Kasumi-1 (cell line): ENCODE results near the gene KCNJ16.

Experiments used
- DNase-seq, 2 experiments: peaks; one replicate each; lab custom pipeline; 2025; lab: John Stamatoyannopoulos, UW

Gene KCNJ16

DNA sequence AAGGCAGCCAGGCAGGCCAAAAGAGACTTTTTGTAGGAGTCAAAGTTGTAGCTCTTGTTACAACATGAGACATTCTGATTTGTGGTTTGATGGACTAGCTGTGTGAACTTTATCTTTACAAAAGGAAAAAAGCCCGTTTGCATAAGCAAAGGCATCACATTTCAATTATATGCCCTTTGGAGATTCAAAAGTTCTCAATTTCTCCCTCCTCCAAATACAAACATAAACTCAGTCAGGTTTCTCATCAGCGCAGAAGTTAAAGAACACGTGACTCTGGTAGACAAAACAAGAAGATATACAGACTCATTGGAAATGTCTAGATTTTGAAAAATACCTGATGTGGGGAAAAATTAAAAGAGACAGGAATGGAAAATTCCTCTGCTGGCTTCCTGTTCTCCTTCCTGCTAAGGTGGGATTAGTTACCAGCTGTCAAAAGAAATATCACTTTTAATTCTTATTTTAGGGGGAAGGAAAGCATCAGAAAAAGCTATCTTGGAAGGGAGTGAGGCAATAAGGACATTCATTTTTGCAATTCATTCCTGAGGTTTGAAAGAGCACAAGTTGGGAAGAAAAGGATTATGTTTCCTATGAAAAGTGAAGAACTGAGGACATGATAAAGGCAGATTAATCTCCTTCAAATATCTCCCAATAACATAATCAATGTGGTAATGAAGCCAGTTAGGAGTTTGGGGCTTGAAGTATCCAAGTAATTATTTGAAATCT lies 4.6 kb upstream of the KCNJ16 start:
- no peak for DNase-seq

DNA sequence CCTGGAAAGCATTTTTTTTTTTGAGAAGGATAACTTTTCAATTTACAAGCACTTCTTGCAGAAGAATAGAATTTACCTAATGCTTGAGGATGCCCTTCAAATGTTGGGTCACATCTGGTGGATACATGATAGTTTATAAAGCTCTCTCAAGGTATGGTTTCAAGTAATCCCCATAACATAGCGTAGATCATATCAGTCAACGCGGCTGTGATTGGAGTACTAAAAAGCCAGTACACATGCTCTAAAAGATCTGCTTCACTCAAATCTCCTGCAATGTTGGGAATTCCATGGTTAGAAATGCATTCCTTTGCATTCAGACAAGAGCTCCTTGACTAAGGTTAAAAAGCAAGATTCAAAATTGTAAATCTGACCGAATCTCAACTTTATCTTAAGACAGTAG lies 3.9 kb upstream of the KCNJ16 start:
- DNase-seq: no peak

DNA sequence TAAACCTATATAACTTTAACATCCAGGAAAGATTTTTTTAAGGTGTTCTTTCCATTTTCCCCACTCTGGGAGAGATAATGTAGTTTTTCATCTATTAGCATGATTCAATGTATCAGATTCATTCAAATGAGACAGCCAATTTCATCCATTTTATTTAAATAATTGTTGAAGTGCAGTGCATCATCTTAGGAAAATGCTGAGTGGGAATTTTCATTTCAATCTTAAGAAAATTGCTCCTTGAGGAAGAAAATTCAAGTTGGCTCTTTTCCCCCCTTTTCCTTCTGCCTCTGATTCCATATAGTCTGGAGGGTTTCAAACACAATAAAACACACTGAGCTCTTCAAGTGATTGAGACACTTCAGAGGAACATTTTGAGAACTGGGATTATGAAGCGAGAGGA lies 3.4 kb upstream of the KCNJ16 start:
- DNase-seq: no peak

- DNase-seq: no peak
These were observed 2.3 kb upstream of the KCNJ16 start for GRCh38 chr17:70072546-70073309.

GRCh38 chr17:70073310-70073709 lies 1.7 kb upstream of the KCNJ16 start:
- no peak for DNase-seq

GRCh38 chr17:70073799-70074198 lies 1.2 kb upstream of the KCNJ16 start:
- DNase-seq: no peak

- no peak for DNase-seq
These were observed 692 bp upstream of the KCNJ16 start for GRCh38 chr17:70074236-70074830.

- no peak for DNase-seq
These were observed 1.2 kb downstream of the KCNJ16 start for GRCh38 chr17:70076189-70076588.

DNA sequence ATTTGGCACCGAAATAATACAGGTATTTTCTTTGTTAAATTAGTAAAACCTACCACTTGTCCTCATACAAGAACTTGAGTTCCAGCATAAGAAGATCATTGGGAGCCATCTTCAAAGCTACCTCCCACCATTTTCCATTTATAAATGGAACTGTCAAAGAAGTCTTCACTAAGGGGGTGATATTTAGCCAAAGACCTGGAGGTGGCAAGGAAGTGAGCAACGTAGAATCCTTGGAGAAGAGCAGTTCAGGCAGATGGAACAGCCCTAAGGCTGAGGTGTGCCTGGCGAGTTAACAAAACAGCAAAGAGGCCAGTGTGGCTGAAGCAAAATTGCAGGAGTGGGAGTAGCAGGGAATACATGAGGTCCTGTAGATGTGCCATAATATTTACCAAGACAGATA lies 1.8 kb downstream of the KCNJ16 start:
- no peak for DNase-seq

GRCh38 chr17:70078549-70078948 lies 3.5 kb downstream of the KCNJ16 start:
- DNase-seq: no peak

DNA sequence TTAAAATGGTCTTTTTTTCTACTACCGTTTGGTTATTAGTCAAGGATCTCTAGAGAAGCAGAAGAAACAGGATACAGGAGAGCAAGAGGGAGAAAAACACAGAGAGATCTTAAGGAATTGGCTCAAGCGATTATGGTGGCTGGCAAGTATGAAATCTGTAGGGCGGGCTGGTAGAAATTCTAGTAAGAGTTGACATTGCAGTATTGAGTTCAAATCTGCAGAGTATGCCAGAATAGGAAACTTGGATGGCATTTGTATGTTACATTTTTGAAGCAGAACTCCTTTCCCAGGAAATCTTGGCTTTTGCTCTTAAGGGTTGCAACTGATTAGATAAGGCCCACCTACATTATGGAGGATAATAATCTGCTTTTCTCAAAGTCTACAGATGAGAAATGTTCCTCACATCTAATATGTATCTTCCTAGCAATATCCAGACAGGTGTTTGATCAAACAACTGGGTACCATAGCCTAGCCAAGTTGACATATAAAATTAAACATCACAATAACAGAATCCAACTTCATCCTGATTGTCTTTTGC lies 4.0 kb downstream of the KCNJ16 start:
- no peak for DNase-seq

- DNase-seq: no peak
These were observed 5.7 kb downstream of the KCNJ16 start for GRCh38 chr17:70080541-70081347.

- DNase-seq: no peak
These were observed 6.9 kb downstream of the KCNJ16 start for GRCh38 chr17:70081885-70082284.

- DNase-seq: no peak
These were observed 9.5 kb downstream of the KCNJ16 start for GRCh38 chr17:70084476-70084875.

GRCh38 chr17:70086516-70086915 lies 11.5 kb downstream of the KCNJ16 start:
- no peak for DNase-seq

DNA sequence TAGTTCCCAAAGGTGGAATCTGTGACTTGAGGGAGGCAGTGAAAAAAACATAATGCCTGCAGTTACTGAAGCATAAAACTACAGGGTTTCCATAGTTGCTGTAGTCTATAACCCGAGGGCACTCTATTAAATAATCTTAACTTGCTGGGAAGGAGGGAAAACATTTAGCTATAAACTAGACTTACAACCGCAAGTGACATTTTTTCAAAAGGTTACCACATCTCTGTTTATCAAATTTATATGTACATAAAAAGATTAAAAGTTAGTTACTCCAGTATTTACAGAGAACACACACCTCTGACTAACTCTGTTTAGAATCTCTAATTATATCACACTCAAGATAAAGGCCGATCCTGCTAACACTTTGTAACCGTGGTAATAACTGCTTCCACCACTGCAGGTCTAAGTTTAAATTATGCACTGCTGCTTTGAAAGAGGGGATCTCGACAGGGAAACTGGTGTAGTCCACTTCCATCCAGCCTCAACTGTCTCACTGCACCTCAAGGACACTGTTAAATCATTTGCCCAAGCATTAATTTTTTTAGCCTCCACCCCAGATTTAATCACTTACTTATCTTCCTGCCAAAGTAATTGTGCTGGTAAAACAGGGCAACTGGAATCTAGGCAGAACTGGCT lies 14.6 kb downstream of the KCNJ16 start:
- DNase-seq: no peak

- no peak for DNase-seq
These were observed 16.1 kb downstream of the KCNJ16 start for GRCh38 chr17:70091005-70091568.

GRCh38 chr17:70091696-70092095 lies 16.7 kb downstream of the KCNJ16 start:
- no peak for DNase-seq

DNA sequence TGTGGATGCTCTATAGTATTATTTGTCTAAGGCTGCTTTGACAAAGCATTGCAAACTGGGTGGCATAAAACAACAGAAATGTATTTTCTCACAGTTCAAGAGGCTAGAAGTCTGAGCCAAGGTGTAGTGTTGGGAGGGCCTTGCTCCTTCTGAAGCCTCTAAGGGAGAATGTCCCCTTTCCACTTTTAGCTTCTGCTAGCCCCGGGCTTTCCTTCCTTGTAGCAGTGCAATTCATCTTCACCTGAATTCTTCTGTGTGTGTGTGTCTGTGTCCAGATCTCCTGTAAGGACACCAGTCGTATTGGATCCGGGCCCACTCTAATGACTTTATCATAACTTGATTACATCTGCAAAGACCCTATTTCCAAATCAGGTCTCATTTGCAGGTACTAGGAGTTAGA lies 18.1 kb downstream of the KCNJ16 start:
- no peak for DNase-seq

GRCh38 chr17:70095455-70095854 lies 20.4 kb downstream of the KCNJ16 start:
- no peak for DNase-seq

DNA sequence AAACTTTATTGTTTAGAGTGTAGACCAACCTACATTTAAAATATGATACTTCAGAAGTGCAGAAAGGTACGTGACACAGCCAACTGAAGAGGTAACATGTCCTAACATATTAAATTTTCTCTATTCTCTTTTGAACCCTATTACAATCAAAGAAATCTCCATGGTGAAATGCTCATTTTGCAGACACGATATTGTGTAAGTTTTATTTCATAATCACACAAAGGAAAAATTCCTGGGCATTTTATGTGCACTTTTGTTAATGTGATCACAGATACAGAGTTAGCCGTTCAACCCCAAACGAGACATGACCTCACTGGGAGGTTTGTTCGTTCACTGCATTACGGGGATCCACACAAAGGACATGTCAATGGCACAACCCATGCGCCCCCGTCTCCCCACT lies 21.8 kb downstream of the KCNJ16 start:
- DNase-seq: no peak
